Activated gamma-delta T cell treated with Interleukin-2 at 50 U/mL for 16 hours (primary cell): ENCODE results near the gene UBE3A.

Source experiments
- DNase-seq: peaks from one replicate; pipeline ENCODE4 v3.0.0-alpha.2; 2020

The UBE3A gene

GRCh38 chr15:25327686-25328085, 111.1 kb downstream of the UBE3A start:
- no peak for DNase-seq

GRCh38 chr15:25325187-25325586, 113.6 kb downstream of the UBE3A start:
- no peak for DNase-seq

GRCh38 chr15:25323420-25323819, 115.4 kb downstream of the UBE3A start:
- no peak for DNase-seq

- no peak for DNase-seq
These were observed 151.0 kb downstream of the UBE3A start for GRCh38 chr15:25287823-25288222.
